Activated CD8-positive, alpha-beta memory T cell treated with anti-CD3 and anti-CD28 coated beads for 1 hour (primary cell): ENCODE data around the gene CA10.

ENCODE experiments used
- DNase-seq, 2 donors: peaks; one replicate each; pipeline ENCODE4 v3.0.0-alpha.2; 2020; ENCODE audit warnings: low read depth in 1 of 2; ENCODE audit errors: extremely low read depth in 1 of 2

Gene CA10

DNA sequence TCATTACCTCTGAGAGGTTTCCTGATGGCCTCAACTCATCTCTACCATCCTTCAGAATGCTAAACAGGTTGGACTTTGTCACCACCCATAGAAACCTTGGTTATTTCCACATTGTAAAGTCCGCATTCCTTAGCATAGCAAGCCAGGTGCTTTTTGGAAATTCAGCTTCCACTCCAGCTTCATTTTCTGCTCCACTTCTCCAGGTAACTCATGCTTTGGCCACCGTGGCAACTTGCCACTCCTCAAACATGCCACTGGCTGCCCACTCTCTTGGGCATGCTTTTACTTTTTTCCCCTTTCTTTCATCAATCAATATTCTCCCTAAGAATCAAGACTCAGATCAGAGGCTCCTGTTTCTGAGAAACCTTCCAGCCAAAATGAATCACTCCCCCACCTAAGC, 203.3 kb downstream of the CA10 start:
- DNase-seq = no peak

DNA sequence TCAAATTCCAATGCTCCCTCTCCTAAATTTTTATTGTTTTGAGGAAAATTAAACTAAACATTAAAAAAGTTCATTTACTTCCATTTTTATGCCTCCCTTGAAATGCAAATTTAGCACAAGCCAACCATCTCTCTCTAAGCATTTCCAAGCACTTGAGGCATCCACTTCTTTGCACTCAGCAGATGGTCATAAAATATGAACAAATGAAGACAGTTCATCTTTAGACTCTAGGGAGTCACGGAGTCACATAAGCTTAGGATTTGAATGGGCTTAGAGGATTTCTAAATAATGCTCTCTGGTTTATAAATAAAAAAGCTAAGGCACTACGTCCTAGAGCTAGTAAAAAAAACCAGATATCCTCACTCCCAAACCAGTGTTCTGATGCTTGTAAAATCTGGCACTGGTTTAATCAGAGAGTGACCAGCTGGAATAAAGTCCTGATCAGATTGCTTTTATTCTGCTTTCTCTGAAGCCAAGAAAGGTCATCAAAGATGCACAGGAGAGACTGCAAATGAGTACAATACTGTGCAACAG, 204.2 kb downstream of the CA10 start:
- no peak for DNase-seq

DNA sequence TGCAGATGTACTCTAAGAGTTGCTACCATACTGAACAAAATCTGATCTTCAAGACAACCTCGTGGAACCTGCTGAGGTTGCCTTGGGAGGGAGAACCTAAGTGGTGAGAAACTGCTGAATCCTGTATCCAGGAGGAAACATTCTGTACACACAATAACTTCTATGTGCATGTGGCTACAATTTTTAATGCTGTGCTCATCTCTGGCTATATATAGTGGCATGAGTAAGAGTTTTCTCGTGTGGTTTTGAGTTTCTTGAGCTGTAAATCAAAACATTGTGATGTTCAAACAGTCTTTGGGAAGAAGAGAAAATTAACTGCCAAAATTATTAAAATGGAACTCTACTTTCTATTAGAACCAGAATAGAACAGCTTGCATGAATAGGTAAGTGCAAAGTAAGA, 206.8 kb downstream of the CA10 start:
- DNase-seq = no peak

DNA sequence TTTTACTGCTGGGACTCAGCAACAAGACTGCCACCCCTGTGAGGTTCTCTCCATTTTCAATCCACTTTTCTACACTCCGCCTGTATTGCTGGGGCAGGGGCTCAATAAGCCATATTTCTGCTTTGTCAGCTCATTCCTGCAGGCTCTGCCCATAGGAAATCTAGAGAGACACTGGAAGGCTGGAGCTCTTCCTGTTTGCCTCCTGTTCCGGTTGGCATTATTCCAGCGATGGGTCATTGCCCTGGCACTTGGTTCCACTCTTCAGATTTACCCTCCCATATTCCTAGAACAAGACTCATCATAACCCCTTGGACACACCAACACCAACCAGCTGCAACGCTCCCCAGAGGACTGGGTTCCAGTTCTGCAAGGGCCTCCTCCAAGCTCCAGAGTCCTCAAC, 210.4 kb downstream of the CA10 start:
- no peak for DNase-seq

DNA sequence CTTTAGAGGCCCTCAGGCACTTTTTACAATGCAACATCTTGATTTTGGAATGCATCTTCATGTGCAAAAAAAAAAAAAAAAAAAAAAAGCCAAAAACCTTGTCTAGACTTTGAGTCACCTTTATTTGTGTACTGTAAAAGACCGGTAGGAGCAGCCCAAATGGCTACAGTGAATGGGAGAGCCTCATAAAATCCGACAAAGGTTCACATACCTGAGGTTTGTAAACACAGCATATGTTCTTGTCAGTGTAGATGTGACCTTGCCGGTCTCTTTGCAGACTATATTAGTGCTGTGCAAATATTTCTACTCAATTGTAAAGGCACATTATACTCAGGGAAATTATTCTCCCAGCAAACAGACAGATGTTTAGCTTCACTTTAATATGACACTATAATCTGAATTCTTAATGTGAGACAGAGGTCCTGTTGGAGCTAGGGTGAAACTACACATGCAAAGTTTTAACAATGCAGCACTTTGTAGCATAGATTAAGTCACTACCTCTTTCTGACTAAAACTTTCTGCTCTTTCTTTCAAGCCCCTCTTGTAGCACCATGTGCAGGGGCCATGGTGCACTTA, 211.3 kb downstream of the CA10 start:
- no peak for DNase-seq

DNA sequence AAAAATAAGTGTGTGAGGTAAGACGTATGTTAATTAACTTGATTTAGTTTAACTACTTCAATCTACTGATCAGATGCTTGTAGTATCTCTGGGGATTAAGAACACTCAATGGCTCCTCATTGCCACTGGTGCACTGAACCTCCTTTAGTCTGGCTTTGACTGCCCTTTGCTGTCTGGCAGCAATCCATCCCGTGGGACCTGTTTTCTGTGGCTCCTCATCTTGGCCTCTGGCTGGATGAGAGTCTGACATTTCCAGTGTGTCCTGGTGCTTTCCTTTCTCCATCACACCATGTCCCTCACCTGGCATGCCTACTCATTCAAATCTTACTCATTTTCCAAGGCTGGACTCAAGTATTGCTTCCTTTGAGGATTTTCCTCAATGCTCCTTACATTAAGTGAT, 212.2 kb downstream of the CA10 start:
- DNase-seq = no peak

DNA sequence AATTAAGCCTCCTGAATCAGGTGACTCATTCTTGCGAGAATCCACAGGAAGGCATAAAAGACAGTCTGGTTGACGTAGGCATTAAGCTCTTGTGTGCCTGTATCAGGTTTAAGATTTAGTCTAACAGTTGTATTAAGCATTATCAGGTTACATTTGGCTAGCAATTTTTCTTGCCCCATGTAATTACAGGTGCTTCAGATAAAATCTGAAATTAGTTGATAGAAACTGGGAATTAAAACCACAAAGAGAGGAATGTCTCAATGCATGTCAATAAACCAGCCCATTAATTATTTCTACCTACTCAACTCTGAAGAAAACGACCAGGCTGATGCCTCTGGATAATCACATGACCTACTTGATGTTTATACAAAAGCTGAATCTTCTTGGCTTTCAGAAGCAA, 217.2 kb downstream of the CA10 start:
- no peak for DNase-seq

DNA sequence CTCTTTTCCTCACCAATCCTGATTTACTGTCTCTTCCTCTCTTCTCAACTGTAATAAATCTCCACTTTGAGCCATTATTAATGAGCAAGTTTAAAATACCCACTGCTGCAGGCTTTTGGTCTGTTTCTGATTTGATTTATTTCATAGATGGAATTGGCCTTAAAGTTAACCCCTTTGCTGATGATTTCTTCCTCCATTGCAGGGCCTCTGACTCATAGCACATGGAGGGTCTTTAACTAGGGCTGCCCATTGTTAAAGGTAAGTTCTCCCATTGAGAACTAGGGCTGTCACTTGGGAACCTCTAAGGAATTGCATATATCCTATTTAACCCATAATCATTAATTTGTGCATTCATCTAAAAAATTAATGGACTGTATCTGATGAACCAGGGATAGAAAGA, 221.2 kb downstream of the CA10 start:
- no peak for DNase-seq

DNA sequence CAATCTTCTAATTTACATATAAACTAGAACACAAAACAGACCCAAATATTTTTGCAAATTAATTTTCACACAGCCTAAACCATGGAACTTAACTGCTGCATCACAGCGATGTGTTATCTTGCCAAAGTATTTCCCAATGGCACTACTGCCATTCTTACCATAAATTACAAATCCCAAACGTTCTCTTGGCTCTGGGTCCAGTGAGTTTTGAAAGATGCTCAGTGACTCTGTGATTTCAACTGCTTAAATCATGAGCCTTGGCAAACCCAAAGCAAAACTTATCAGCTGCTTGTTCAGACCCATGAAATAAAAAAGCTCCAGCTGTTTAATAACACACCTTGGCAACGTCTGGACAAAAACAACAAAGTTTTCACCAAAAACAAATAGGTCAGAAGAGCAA, 223.0 kb downstream of the CA10 start:
- no peak for DNase-seq

DNA sequence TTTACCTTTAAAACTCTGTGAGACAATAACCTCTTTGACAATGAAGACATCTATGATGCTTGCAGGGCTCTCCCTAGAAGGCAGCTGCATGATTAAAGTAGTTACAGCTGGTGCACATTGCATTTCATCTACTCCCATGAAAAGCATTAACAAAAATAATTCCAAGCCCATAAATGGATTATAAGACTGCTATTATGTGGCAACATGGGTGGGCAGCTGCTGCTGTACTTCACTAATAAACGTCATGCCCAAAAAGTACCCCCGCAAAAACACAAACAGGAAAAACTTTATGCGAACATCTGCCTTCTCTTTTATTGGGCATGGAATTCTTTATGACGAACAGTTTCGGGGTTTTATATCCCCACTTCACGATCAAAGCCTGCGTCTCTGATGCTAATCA, 224.9 kb downstream of the CA10 start:
- no peak for DNase-seq

DNA sequence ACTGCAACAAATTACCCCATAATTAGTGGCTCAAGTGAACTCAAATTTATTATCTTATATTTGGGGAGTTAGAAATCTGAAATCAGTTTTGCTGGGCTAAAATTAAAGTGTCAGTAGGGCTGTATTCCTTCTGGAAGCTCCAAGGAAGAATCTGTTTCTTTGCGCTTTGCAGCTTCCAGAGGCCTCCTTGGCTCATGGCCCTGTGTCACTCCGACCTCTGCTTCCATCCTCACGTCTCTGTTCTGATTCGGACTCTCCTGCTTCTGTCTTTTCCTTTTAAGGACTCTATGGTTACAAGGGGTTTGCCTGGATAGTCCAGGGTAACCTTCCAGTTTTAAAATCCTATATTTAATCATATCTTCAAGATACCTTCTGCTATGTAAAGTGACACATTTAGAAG, 232.1 kb downstream of the CA10 start:
- DNase-seq = no peak

DNA sequence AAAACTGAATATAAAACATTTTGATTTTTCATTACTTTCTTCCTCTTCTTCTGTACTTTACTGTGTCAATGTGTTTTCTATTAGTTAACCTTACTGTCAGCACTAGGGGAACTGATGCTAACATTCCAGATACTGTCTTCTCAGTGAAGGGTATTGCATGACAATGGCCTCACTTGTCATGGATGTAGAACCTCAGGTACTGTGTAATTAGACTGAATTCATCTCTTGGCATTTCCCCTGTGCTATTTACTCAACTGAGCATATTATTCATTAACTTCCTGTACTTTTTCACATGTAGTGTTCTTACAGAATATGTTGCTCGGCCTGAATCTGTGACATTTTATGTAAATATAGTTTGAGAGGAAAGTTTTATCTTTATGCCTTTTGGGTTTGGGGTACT, 237.0 kb downstream of the CA10 start:
- no peak for DNase-seq

DNA sequence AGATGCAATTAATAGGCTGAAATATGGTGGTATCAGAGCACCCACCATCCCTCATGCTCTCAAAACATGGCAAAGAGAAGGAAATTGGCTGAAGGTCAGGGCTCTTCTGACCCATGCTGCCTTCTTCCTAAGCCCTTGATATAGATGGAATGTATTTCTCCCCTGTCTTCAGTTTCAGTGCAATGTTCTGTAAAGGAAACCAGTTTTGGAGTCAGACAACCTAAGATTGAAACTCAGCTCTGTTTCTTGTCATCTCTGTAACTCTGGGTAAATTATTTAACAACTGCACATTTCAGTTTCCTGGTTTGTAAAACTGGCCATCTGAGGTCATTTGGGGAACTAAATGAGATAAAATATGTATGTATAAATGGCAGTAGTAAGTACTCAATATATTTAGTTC, 243.9 kb downstream of the CA10 start:
- no peak for DNase-seq

DNA sequence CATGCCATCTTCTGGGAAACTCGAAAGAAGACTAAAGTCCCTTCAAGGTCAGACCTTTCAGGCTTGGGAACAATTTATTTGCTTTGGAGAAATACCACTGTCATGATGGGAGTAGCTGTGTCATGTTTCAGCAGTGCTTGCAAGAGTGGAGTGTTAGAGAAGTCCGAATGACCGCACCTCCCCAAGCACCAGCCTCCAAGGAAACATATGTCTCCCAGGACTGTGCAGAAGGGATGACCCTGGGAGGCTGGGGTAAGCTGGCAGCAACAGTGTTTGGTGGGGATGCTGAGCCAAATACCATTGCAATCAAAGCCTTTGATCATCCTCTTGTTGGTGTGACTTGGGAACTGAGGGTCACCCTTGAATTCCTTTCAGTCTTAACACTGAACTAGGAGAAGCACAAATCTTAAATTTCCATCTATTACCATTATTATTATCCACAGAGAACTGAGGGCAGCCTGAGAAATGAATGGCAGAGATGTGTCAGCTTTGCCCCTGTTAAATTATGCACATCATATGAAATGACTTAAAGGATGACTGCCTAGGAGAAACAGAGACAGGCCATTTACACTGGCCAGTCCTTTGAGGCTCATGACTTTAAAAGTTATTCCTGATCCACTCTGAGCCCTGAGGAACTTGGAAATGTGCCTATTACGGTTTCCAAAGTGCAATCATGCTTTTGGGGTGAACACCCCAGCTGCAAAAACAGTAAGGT, 244.9 kb downstream of the CA10 start:
- no peak for DNase-seq

DNA sequence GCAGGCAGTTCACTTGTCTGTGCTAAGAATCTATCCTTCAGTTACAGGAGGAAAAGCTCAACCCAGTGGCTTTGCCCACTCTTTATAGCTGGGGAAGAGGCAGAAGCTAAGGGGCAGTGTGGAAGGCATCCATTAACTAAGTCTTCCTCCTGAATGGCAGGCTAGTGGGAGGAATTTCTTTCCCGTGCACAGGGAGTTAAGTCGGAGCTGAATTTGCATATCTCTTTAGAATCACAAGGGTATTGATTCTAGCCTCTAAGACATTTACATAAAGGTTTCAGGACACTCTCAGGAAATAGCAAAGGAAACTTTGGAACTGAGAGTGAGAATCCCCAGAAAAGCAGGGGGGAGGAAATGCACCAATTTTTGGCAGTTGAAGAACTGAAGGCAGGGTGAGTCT, 245.6 kb downstream of the CA10 start:
- DNase-seq = no peak

DNA sequence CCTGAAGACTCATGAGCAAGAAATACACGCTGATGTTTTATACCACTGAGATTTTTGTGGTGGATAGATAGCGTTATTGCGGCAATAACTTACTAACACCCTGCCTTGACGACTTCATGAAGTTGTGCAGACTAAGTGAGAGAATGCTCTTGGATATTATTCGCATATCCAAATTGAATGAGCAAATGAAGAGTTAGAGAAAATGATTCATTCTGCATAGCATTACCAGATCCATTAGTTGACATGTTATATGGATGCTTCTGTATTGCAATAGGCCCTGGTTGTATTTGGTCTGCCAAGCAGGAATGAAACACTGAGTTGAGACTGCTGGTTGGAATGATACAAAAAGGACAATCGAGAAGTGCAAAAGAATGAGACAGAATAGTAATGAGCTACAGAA, 247.3 kb downstream of the CA10 start:
- DNase-seq = no peak

DNA sequence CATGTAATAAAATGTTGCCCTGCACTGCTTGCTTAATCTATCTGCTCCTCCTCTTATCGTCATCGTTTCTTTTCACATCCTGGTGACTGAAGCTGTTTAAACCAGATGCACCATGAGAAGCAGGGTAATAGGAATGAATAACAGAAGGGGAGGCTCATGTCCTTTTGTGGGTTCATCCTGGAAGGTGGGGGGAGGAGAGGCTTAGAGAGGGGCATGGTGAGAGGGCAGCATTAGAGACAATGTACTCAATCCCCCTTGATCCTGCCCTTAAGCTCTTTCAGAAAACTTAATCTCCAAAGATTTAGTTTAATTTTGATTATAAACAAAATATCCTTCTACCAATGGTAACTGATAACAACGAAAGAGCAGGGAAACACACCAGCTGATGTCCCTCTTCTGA, 248.5 kb downstream of the CA10 start:
- no peak for DNase-seq

DNA sequence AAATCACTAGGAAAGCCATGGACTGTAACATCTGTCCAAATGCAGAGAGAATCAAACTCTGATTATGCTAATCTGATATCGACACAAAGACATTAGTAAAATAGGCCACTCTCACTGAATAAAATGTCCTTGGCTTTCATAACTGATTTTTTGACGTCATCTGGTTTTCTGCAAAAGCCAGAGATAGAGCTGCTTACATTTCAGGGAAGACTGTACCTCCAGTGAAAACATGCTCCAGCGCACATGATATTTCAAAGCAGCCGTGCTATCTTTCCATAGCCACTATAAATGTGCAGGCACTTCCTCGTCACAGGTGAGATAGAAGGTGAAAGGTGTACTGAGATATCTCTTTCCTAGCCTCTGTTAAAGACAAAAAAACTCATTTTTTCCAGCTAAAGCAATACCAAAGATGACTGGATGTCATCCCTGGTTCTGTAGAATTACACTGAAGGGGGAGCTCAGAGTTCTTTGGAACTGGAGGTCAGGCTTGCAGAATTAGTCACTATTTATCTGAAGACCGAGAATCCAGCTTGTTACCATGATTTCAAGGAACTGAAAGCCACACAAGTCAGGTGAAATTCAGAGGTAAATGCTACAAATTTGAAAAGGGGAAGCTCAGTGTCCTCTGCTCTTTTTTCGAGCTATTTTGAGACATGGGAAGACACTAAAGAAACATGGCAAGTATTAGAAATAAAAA, 249.5 kb downstream of the CA10 start:
- DNase-seq = no peak

DNA sequence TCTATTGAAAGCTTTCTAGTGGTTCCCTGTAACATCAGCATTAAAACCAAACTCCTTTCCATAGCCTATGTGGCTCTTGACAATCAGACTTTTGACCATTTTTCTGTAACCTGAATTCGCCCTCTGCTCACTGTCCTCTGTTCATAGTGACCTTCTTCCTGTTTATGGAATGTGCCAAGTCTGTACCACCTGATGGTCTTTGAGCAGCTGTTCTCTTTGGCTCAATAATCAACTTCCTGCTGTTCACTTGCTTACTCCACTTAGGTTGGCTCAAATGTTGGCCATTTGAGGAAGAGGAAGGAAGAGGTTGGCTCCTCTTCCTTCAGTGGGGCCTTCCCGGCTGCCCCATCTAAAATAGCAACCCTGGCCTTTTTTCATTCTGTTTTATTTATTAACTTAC, 251.5 kb downstream of the CA10 start:
- no peak for DNase-seq

DNA sequence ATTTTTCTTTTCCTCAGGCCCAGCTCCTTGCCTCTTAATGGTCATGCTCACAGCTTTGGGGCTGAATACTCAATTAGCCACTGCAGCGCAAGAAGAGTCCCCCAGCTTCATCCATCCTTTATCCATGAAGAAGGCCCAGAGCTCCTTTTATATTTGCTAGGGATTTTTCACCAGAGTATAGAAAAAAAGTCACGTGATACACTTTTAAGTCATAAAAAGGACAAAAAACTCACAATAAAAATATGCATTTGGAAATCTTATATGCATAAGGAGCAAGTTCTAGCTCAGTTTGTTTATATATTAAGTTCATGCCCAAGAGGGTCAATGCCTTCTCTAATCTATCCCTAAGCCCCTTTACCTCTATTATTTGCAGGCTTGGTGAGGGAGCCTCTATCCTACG, 254.1 kb downstream of the CA10 start:
- no peak for DNase-seq

DNA sequence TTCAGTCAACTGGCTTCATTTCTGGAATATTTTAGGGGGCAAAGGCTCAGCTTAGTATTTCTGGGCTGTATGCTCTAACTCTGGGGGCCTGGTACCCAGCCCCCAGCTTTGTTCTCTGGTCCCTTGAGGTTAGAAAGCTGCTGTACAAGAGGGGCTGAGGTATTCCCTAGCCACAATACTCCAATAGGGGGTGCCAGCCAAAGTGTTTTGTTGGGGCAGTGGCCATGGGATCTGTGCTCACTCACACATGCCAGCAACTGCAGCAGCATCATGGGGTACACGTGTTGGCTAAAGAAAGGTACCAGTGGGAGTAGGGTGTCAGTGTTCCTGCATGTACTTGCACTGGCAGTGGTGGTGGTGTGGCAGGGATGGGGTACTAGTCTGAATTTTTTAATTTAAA, 257.3 kb downstream of the CA10 start:
- no peak for DNase-seq

DNA sequence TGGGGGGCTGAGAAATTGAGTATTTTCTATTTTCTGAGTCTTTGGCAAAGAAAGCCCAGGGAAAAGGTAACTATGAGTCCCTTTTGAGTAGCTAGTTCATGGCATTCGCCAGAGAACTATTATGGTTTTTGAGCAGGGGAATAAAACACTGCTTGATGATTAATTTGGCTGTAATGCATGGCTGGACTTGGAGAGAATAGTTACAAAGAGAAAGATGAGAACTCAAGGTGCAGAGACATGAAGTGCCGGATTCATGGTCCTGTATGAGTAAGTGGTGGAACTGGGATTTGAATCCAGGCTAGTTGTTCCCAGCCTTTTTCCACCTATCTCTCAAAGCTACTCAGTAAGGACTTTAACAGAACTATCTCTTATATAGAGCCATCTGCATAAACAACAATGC, 266.6 kb downstream of the CA10 start:
- DNase-seq = no peak
